Measurements from ENCODE around the gene SERPINI1. TPM values are rescaled to one million over a fixed set of nuclear protein-coding genes. Genes with fewer than 3 reads are reported as not detected.
A peak's percentile ranks its signal among the peaks of the same experiment; 100 is the strongest.

SERPINI1 gene
- total RNA-seq, 1 experiment from 2014 or later, result 0.34 TPM

- no peaks in the 10 kb centered on the region for H3K27me3 ChIP-seq (replicated peaks)
- no peak overlapping the region for H3K27ac ChIP-seq
- H3K4me1 ChIP-seq (replicated peaks), result no peaks in the 10 kb centered on the region; the same call in 1 of the 2 replicates
- DNase-seq (ENCODE audit: low read depth in 1 of 2, low spot score in 2 of 2), result no peak
- peaks cover 2% of the 10 kb centered on the region for H3K36me3 ChIP-seq
- H3K4me3 ChIP-seq, result no peak overlapping the region
- H3K9me3 ChIP-seq (replicated peaks), result no peaks in the 10 kb centered on the region
Observed at GRCh38 chr3:167723872-167724271, 11.6 kb upstream of the SERPINI1 start.

- Histone ChIP-seq H3K27ac (no peak overlapping the region), H3K4me3 (no peak overlapping the region), H3K4me1 (replicated peaks) (no peaks in the 10 kb centered on the region; the same call in 1 of the 2 replicates), H3K27me3 (replicated peaks) (no peaks in the 10 kb centered on the region), H3K9me3 (replicated peaks) (no peaks in the 10 kb centered on the region), H3K36me3 (no peaks in the 10 kb centered on the region)
- DNase-seq (ENCODE audit: low read depth in 1 of 2, low spot score in 2 of 2), result no peak
Observed at GRCh38 chr3:167728176-167728575, 7.3 kb upstream of the SERPINI1 start.

GRCh38 chr3:167728632-167729323 lies 6.7 kb upstream of the SERPINI1 start:
- DNase-seq (ENCODE audit: low read depth in 1 of 2, low spot score in 2 of 2), result no peak
- Histone ChIP-seq H3K36me3 (no peaks in the 10 kb centered on the region), H3K27me3 (replicated peaks) (no peaks in the 10 kb centered on the region), H3K27ac (no peak overlapping the region), H3K4me3 (no peak overlapping the region), H3K4me1 (replicated peaks) (no peaks in the 10 kb centered on the region; the same call in 1 of the 2 replicates), H3K9me3 (replicated peaks) (no peaks in the 10 kb centered on the region)

GRCh38 chr3:167729591-167729990 lies 5.9 kb upstream of the SERPINI1 start:
- H3K4me3 ChIP-seq, result no peak overlapping the region
- H3K9me3 ChIP-seq (replicated peaks), result no peaks in the 10 kb centered on the region
- DNase-seq (ENCODE audit: low read depth in 1 of 2, low spot score in 2 of 2), result no peak

GRCh38 chr3:167731393-167731792 lies 4.1 kb upstream of the SERPINI1 start:
- H3K4me1 ChIP-seq (replicated peaks), result no peaks in the 10 kb centered on the region; the same call in 1 of the 2 replicates
- no peaks in the 10 kb centered on the region for H3K9me3 ChIP-seq (replicated peaks)
- no peak for DNase-seq (ENCODE audit: low read depth in 1 of 2, low spot score in 2 of 2)
- H3K36me3 ChIP-seq, result no peaks in the 10 kb centered on the region
- no peak overlapping the region for H3K4me3 ChIP-seq
- H3K27ac ChIP-seq, result no peak overlapping the region
- H3K27me3 ChIP-seq (replicated peaks), result peaks cover 3% of the 10 kb centered on the region; the same call in 1 of the 2 replicates

More at GRCh38 chr3:167729591-167729990, 5.9 kb upstream of the SERPINI1 start:
- Histone ChIP-seq H3K27me3 (replicated peaks) (no peaks in the 10 kb centered on the region), H3K4me1 (replicated peaks) (no peaks in the 10 kb centered on the region; the same call in 1 of the 2 replicates), H3K27ac (no peak overlapping the region), H3K36me3 (no peaks in the 10 kb centered on the region)

- no peaks in the 10 kb centered on the region for H3K36me3 ChIP-seq
- no peaks in the 10 kb centered on the region for H3K9me3 ChIP-seq (replicated peaks)
- peaks cover 6% of the 10 kb centered on the region for H3K27me3 ChIP-seq (replicated peaks)
- H3K4me1 ChIP-seq (replicated peaks), result no peaks in the 10 kb centered on the region; the same call in 1 of the 2 replicates
- H3K4me3 ChIP-seq, result no peak overlapping the region
- no peak overlapping the region for H3K27ac ChIP-seq
- DNase-seq (ENCODE audit: low read depth in 1 of 2, low spot score in 2 of 2), result no peak
Observed at GRCh38 chr3:167732313-167733065, 3.0 kb upstream of the SERPINI1 start.

GRCh38 chr3:167733961-167734497 lies 1.5 kb upstream of the SERPINI1 start:
- H3K4me1 ChIP-seq (replicated peaks), result no peaks in the 10 kb centered on the region

GRCh38 chr3:167734498-167735232 lies 856 bp upstream of the SERPINI1 start, which contains the start of gene PDCD10:
Gene PDCD10, minus strand, starts transcription at chr3:167734892. Its CDS starts 14,735 bp downstream, at chr3:167720157.
- peak within 1 kb of the TSS; percentile 72 for H3K4me3 ChIP-seq
- no peaks in the 10 kb centered on the region for H3K9me3 ChIP-seq (replicated peaks)
- peak; percentile 93 to 96 for DNase-seq (ENCODE audit: low read depth in 1 of 2, low spot score in 2 of 2)

More at GRCh38 chr3:167733961-167734497, 1.5 kb upstream of the SERPINI1 start:
- peaks cover 6% of the 10 kb centered on the region for H3K27me3 ChIP-seq (replicated peaks)
- no peak for DNase-seq (ENCODE audit: low read depth in 1 of 2, low spot score in 2 of 2)
- H3K36me3 ChIP-seq, result no peaks in the 10 kb centered on the region
- H3K27ac ChIP-seq, result peak overlapping the region; percentile 17; the same call in 1 of the 2 replicates
- peak overlapping the region; percentile 72 for H3K4me3 ChIP-seq
- no peaks in the 10 kb centered on the region for H3K9me3 ChIP-seq (replicated peaks)

GRCh38 chr3:167736264-167736787 lies 805 bp downstream of the SERPINI1 start:
- no peak overlapping the region for H3K27ac ChIP-seq
- no peaks in the 10 kb centered on the region for H3K9me3 ChIP-seq (replicated peaks)
- no peak overlapping the region for H3K4me3 ChIP-seq
- peaks cover 6% of the 10 kb centered on the region for H3K27me3 ChIP-seq (replicated peaks)
- DNase-seq (ENCODE audit: low read depth in 1 of 2, low spot score in 2 of 2), result no peak
- no peaks in the 10 kb centered on the region for H3K4me1 ChIP-seq (replicated peaks)
- no peaks in the 10 kb centered on the region for H3K36me3 ChIP-seq

More at GRCh38 chr3:167734498-167735232, 856 bp upstream of the SERPINI1 start, which contains the start of gene PDCD10:
- H3K27me3 ChIP-seq (replicated peaks), result peaks cover 6% of the 10 kb centered on the region
- H3K27ac ChIP-seq, result peak within 1 kb of the TSS; percentile 17; the same call in 1 of the 2 replicates
- no peaks in the 10 kb centered on the region for H3K4me1 ChIP-seq (replicated peaks)
- no peaks in the 10 kb centered on the region for H3K36me3 ChIP-seq

- DNase-seq (ENCODE audit: low read depth in 1 of 2, low spot score in 2 of 2), result no peak
- Histone ChIP-seq H3K36me3 (no peaks in the 10 kb centered on the region), H3K9me3 (replicated peaks) (no peaks in the 10 kb centered on the region), H3K4me1 (replicated peaks) (no peaks in the 10 kb centered on the region), H3K27ac (no peak overlapping the region), H3K27me3 (replicated peaks) (peaks cover 6% of the 10 kb centered on the region), H3K4me3 (no peak overlapping the region)
Observed at GRCh38 chr3:167736997-167737396, 1.5 kb downstream of the SERPINI1 start.

- no peak overlapping the region for H3K27ac ChIP-seq
- no peaks in the 10 kb centered on the region for H3K4me1 ChIP-seq (replicated peaks)
- DNase-seq (ENCODE audit: low read depth in 1 of 2, low spot score in 2 of 2), result no peak
- H3K27me3 ChIP-seq (replicated peaks), result peaks cover 9% of the 10 kb centered on the region
- H3K9me3 ChIP-seq (replicated peaks), result no peaks in the 10 kb centered on the region
- H3K36me3 ChIP-seq, result no peaks in the 10 kb centered on the region
- H3K4me3 ChIP-seq, result no peak overlapping the region
Observed at GRCh38 chr3:167738037-167738436, 2.5 kb downstream of the SERPINI1 start.

- H3K27me3 ChIP-seq (replicated peaks), result peaks cover 9% of the 10 kb centered on the region
- DNase-seq (ENCODE audit: low read depth in 1 of 2, low spot score in 2 of 2), result no peak
- H3K4me1 ChIP-seq (replicated peaks), result no peaks in the 10 kb centered on the region
- no peaks in the 10 kb centered on the region for H3K9me3 ChIP-seq (replicated peaks)
- H3K36me3 ChIP-seq, result no peaks in the 10 kb centered on the region
- no peak overlapping the region for H3K4me3 ChIP-seq
- H3K27ac ChIP-seq, result no peak overlapping the region
Observed at GRCh38 chr3:167739190-167739810, 3.8 kb downstream of the SERPINI1 start.
